GM19240 (cell line): Measurements from ENCODE around the gene HDAC8.
"Not testable (repeated sequence)": the region's sequence is repeated elsewhere in the genome, so short reads cannot be mapped to it uniquely, and the experiment has no call there.

Experiments
- DNase-seq: peaks from one replicate; pipeline ENCODE4 v3.0.0; 2011; ENCODE audit warnings: low spot score; ENCODE audit not compliant: insufficient read length

HDAC8 gene

DNA sequence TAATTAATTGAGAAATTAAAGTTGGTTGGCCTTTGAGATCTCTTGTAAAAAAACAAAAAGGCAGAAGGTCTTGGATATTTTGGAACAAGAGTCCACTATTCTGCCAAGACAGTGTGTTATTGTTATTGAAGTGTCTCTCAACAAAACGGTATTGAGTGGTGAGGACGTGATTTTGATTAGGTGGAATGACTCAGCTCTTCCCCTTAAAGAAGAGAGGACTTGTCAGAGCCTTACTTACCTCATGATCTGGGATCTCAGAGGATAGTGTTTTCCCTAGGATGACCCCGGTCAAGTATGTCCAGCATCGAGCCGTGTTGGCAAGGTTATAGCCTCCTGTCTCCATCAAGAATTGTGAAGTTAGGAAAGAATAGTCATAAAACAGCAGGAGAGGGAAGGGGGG is 110.9 kb downstream of the HDAC8 start:
- no peak for DNase-seq

DNA sequence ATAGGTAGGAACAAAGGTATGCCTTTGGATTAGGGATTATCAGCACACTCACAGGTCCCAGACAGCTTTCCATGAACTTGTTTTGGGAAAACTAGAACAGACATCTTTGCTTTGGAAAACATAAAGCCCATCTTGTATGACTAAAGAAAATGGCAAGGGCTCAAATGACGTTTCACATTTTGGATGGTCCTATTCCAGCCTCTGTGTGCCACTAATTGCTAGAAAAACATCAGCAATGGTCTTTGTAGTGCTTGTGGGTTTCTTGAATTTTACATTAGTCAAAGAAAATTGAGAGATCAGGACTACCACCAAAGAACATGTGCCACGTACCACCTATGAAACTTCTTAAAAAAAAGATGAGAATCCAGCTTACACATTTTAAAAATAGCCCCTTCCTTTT is 111.4 kb downstream of the HDAC8 start:
- no peak for DNase-seq

DNA sequence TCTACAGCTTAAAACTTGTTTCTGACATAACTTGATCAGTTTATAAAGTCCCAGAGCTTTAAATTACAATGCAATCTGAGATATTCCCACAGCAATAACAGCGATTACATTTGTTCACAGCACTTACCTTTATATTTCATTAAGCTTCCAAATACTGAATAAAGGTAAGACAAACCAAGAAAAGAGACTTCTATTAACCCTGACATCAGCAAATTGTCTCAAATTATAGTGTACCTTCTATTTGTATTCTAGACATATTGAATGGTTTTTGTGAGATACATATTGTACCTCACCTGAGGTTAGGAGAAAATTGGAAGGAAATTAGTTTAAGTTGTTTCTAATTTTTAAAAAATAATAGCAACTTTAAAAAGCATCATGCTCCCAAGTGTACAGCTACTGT is 111.9 kb downstream of the HDAC8 start:
- no peak for DNase-seq

DNA sequence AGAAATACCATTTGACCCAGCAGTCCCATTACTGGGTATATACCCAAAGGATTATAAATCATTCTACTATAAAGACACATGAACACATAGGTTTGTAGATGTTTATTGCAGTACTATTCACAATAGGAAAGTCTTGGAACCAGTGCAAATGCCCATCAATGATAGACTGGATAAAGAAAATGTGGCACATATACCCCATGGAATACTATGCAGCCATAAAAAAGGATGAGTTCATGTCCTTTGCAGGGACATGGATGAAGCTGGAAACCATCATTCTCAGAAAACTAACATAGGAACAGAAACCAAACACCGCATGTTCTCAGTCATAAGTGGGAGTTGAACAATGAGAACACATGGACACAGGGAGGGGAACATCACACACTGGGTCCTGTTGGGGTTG is 123.6 kb downstream of the HDAC8 start:
- not testable (repeated sequence) for DNase-seq

DNA sequence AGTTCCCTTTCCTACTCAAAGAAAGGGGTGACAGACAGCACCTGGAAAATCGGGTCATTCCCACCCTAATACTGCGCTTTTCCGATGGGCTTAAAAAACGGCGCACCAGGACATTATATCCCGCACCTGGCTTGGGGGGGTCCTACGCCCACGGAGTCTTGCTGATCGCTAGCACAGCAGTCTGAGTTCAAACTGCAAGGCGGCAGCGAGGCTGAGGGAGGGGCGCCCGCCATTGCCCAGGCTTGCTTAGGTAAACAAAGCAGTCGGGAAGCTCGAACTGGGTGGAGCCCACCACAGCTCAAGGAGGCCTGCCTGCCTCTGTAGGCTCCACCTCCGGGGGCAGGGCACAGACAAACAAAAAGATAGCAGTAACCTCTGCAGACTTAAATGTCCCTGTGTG is 131.9 kb downstream of the HDAC8 start:
- DNase-seq: not testable (repeated sequence)

DNA sequence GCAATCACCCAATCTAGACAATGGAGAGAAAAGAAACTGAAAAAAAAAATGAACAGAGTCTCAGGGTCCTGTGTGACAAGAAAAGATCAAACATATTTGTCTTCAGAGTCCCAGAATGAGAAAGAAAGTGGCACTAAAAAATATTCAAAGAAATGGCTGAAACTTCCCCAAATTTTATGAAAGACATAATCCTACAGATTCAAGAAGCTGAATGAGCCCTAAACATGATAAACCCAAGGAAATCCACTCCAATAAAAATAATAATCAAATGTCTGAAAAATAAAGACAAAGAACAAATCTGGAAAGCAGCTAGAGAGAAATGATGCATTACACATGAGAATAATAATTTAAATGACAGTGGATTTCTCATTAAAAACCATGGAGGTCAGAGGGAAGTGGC is 136.6 kb downstream of the HDAC8 start:
- DNase-seq: no peak

DNA sequence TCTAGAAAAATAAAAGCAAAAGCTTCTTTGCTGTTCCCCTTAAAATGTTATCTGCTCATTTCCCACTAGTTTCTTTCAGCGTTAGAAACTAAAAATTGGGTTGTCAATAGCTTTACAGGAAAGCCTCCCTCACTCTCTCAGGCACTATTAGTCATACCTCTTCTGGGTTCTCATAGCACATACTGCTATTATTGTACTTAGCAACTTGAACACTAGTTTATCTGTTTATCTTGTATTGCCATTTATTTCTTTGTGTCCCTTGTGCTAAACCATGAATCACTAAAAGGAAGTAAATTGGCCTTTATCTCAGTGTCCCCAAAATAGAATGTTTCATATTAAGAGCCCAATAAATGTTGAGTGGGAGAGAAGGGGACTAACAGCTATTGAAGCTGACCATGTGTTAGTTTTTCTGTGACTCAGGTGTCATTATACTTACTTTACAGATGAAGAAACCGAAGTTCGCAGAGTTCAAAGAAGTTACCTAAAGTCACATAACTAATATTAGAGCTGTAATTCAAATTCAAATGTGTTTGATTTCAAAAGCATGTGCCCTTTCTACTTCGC is 142.2 kb downstream of the HDAC8 start:
- no peak for DNase-seq

DNA sequence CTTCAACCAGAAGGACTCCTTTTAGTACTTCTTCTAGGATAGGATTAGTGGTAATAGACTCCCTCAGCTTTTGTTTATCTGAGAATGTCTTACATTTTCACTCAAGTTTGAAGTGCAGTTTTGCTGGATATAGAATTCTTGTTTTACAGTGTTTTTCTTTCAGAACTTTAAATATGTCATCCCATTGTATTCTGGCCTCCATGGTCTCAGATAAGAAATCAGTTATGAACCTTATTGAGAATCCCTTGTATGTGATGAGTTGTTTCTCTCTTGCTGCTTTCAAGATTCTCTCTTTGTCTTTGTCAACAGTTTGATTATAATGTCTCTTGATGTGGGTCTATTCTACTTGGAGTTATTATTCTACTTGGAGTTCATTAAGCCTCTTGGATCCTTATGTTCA is 150.8 kb downstream of the HDAC8 start:
- no peak for DNase-seq

DNA sequence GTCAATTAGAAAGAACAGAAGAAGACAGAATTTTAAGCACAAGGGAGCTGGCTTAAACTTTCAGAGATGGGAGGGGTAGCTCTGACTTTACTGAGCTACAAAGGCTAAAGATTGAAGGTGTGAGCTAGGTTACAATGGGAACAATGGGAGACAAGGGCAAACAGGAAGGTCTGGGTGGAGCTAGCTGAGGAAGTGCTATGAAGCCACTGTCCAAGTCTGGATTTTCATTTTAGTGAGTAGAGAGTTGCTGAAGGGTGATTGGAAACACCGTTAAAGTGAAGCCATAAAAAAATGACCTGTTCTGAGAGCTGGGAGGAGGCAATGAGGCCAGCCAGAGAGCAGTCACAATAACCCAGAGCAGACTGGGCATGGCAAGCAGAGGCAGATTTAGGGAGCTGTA is 162.7 kb downstream of the HDAC8 start:
- no peak for DNase-seq

DNA sequence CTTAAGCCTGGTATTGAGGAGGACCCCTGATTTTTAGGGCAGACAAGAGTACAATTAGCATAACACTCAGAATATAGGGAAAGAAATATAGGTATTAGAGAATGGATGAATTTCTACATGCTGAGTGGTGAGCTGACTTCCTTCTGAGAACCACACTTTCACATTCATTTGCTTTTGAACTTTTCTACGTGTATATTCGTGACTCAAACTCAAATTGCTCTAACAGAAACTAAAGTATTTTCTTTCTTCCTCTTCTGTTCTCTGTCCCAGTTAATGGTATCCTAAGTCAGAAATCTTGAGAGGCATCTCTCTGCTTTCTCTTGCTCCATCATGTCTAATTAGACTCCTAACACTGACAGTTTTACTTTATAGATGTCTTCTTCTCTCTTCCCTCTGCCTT is 163.8 kb downstream of the HDAC8 start:
- no peak for DNase-seq

DNA sequence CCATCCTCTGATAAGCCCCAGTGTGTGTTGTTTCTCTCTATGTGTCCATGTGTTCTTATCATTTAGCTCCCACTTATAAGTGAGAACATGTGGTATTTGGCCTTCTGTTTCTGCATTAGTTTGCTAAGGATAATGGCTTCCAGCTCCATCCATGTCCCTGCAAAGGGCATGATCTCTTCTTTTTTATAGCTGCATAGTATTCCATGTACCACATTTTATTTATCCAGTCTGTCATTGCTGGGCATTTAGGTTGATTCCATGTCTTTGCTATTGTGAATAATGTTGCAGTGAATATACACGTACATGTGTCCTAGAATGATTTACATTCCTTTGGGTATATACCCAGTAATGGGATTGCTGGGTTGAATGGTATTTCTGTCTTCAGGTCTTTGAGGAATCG is 167.5 kb downstream of the HDAC8 start:
- DNase-seq: not testable (repeated sequence)

DNA sequence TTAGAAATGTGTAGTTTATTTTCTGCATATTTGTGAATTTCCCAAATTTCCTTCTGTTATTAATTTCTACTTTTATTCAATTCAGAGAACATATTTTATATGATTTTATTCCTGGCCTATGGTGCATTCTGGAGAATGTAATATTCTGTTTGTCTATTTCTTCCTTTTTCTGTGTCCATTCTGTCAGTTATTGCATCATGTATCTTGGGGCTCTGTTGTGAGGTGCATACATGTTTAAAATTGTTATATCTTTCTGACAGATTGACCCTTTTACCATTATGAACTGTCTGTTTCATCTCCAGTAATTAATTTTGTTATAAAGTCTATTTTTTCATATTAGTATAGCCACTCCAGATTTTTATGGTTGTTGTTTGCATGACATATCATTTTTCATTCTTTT is 170.0 kb downstream of the HDAC8 start:
- no peak for DNase-seq

DNA sequence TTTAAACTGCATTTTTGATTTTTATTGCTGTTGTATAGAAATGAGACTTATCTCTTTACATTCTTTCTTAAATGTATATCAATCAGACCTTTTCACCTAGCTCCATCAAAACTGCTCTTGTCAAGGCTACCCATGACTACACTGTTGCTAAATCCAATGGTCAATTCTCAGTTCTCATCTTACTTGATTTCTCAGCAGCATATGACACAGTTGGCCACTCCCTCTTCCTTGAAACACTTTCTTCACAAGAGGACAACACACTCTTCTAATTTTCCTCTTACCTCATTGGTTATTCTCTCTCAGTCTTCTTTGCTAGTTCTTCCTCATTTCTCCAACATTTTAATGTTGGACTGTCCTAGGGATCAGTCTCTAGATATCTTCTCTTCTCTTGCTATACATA is 172.8 kb downstream of the HDAC8 start:
- no peak for DNase-seq

DNA sequence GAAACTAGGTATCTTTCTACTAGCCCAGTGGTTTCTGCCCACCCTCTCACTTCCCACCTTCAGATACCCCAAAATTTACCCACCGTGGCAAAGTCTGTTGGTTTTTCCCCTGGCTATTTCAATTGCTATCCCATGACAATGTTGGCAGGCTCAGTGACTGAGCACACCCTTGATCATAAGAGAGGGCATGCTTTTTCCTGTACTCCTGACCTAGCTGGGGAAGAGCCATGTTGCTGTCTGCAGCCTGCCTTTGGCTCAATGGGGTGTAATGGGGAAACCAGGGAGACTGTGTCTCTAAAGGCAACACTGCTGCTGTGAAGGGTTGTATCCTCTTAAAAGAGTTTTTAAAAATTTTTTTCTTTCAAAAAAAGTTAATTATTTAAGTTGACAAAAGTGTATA is 176.5 kb downstream of the HDAC8 start:
- DNase-seq: no peak

DNA sequence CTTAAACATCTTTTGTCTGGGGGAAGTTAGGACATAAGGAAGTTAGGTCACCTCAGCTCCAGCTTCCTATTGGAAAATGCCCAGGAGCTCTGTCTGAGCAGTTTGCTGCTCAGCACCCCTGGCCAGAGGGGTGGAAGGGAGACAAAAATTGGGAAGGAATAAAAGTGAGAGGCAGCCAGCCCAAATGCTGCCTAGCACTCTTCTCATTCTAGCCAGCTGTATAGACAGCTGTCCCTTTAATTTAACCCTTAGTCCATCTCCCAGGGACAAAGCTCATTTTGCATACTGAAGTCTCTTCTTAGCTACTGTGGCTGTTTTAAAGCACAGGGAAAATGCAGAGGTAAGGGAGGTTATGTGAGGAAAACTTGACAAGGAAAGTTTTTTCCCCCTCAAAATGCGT is 177.4 kb downstream of the HDAC8 start:
- no peak for DNase-seq

DNA sequence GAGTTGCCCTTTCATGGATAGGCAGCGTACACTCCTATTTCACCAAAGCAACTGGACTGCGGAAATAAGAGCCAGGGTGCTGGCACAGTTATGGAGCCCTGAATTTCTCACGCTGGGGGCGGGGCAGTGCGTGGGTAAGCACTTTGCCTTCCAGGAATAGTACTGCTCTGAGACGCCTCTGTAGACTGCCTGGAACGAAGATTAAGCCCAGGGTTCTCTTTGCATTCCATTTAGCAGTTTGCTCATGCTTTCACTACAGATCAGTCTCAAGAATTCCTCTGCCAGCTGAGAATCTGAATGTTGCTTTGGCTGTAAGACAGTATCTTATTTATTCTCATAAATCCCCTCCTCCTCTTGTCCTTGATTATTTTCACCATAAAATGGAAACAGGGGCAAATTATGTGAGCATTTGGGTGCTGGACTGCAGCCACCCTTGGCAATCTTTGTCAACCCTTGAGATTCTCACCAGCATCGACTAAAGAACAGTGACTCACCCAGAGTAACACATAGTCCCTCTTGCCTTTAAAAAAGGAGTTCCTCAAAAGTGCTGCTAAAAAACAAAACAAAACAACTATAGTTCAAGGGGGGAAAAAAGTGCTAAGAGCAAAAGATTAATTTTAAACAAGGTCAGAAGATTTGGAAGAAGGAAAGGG is 178.0 kb downstream of the HDAC8 start:
- no peak for DNase-seq

DNA sequence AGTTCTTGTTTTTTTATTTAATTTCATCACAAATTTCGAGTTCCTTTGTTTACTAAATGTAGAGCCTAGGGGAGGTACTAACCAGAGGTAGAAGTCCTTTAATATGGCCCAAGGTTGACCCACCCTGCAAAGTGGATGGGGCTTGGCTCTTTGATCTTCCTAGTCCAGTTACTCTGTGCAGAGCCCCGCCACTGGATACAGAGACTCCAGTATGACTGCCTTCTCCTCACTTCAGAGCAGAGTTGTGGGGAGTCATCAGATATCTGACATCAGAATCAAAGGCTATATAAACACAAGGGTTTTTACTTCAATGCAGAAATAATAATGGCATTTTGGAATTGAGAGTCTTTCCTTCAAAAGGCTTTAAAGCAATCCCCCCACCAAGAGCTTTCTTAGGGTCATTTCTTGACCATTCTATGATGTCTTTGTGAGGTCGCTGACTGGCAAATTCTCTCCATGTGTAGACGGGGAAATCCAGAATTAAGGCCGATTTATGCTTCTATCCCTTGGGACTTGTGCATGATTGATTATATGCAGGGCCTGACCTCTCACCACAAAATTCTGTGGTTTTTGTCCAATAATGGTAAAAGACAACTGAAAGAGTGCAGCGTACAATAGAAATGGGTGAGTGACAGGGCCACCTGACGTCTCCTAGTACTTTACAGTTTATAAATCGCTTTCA is 178.7 kb downstream of the HDAC8 start:
- DNase-seq: no peak

DNA sequence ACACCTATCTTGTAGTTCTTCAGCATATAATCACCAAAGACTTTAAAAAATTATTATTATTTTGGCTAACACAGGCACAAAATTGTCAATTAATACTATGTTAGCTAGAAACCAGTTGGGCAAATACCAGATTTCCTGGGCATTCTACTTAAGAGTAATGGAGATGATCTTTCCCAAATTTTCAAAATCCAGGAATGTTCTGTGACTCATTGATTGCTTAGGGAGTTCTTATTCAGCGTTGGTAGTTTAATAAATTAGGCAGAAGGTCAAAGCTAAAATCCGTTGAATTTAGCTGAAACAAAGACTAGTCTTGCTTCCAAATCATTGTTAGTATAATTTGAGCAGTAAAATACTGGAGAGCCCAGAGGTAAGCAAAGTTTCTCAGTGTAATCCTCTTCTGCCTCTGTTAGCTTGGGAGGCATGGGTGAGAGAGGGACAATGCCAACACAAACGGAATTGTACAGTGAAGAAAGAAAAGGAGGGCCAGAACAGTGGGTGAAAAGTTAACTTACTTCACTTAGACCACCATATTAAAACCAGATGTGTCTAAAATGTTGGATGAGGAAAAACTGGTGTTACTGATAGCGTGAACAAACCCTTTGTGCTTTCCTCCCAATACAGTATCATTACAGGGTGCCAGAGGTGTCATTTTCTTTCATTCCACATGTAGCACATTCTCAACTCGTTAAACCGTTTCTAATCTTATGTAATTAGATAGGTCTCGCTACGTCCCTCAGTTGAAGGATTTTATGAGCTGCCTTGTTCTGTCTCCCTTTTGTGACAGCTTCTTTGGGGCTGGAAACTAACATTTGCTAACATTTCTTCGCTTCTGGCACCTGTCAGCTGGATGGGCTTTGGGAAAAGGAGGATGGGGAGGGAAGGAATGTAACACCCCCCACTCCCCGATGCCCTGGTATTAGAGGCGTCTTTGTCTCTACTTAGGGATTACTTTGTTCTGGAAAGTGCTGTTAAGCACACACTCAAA is 179.5 kb downstream of the HDAC8 start:
- DNase-seq: no peak

DNA sequence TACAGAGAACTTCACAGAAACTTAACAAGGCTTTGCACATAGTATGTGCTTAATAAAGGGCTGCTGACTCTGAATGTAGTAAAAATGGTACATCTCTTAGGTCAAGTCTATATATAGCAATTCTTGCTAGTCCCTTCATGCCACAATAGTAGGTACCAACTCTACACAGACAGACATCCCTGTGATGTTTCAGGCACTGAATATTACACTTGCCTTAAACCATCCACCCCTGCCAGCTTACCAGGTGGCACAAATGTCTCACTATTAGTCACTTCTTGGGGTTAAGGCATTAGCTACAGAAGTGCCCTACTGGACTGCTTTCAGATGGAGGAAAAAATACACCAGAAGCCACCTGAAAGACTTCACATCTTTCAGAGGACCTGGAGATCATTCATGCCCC is 180.6 kb downstream of the HDAC8 start:
- no peak for DNase-seq

DNA sequence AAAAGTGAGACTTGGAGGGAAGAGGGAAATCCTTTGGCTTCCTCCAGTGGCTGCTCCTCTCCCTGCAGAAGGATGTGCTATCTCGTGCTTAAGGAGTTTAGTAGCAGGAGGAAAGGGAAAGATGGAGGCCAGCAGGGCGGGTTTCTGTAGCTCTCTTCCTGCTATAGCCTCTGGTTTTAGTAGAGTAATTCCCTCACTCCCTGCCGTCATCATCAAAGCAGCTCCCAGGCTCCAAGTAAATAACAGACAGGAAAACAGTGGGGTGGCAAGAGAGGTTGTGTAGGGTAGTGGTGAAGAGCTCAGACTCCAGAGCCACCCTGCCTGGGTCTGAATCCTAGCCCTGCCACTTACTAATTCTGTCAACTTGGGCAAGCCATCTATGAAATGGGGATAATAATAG is 185.4 kb downstream of the HDAC8 start:
- no peak for DNase-seq

DNA sequence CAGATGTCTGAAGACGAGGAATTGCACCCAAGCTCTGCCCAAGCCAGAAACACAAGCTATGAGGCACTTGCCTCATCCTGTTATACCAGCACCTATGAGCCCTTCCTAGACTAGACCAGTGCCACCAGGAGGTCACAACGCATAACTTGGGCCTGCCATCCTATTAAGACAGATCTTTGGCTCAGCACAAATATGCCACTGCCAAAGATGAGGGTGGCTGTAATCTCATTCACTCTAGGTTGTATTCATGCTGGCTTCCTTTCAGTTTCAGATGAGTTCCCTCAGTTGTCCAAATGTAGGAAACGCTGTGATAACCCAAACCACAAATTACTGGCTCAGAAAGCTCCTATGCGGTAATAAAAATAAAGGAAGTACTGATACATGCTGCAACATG is 190.4 kb downstream of the HDAC8 start:
- no peak for DNase-seq
